Measurements from ENCODE around the gene CD68. TPM values are rescaled to one million over a fixed set of nuclear protein-coding genes. Genes with fewer than 3 reads are reported as not detected.
A peak's percentile ranks its signal among the peaks of the same experiment; 100 is the strongest.

Gene CD68
- total RNA-seq, 1 experiment from 2014 or later: 1.8 TPM

DNA sequence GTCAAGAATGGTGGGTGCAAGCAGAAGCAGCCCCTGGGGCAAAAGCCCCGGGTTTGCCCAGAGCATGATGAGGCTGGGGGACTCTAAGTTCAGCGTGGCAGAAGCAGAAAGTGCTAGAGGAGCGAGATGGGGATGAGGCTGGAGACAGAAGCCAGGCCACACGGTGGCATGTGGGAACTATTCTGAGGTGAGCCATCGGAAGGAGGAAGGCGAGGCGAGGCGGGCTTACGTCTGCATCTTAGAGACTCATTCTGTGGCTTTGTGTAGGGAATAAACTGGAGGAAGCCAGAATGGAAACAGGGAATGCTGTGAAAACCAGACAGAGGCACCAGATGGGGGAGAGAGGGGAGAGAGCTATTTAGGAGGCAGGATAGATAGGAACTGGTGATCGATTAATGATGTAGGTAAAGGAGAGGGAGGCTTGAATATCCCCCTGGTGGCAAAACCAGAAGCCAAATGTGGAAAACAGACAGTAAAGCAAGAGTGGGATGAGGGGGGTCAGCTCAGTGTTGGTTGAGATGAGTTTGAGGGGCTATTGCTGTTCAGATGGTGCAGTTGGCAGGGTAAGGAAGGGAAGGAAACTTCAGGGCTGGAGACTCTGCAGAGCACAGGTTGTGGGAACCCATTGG is 24.0 kb upstream of the CD68 start:
- no peak for DNase-seq (ENCODE audit: low spot score)
- no peak overlapping the region for H3K27ac ChIP-seq (ENCODE audit: low read depth, low read length, poor library complexity, severe bottlenecking)
- BruUV-seq (replicated peaks): no TSS peak
- H3K4me3 ChIP-seq (ENCODE audit: low read depth, low read length, poor library complexity, severe bottlenecking): no peak overlapping the region
- TF ChIP-seq, protein P1, sequence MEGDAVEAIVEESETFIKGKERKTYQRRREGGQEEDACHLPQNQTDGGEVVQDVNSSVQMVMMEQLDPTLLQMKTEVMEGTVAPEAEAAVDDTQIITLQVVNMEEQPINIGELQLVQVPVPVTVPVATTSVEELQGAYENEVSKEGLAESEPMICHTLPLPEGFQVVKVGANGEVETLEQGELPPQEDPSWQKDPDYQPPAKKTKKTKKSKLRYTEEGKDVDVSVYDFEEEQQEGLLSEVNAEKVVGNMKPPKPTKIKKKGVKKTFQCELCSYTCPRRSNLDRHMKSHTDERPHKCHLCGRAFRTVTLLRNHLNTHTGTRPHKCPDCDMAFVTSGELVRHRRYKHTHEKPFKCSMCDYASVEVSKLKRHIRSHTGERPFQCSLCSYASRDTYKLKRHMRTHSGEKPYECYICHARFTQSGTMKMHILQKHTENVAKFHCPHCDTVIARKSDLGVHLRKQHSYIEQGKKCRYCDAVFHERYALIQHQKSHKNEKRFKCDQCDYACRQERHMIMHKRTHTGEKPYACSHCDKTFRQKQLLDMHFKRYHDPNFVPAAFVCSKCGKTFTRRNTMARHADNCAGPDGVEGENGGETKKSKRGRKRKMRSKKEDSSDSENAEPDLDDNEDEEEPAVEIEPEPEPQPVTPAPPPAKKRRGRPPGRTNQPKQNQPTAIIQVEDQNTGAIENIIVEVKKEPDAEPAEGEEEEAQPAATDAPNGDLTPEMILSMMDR (conservative IDR thresholded peaks at IDR 0.05; ENCODE audit: low read depth, low read length): no peak
- TF ChIP-seq EZH2 (IDR thresholded peaks at IDR 0.05; ENCODE audit: borderline replicate concordance, low read depth, low read length, poor library complexity, severe bottlenecking): no peak
- H3K36me3 ChIP-seq (ENCODE audit: insufficient read depth, low read length, poor library complexity, severe bottlenecking): no peaks in the 10 kb centered on the region
- intact Hi-C loops (cut with micrococcal nuclease; ENCODE audit: unreplicated experiment): no loop called here
- ChIA-PET CTCF (interaction anchor here (1.0 kb wide), 1 partner anchor 199 kb away, joined by 8 read pairs; no protein-coding TSS in a partner anchor), POLR2A (ENCODE audit: low non-redundant PET) (no interaction called here)
- no peaks in the 10 kb centered on the region for H3K27me3 ChIP-seq (replicated peaks; ENCODE audit: insufficient read depth, low read depth, low read length, poor library complexity)
- H3K9me3 ChIP-seq (ENCODE audit: low read depth, low read length, poor library complexity, severe bottlenecking): no peaks in the 10 kb centered on the region
- peaks cover 18% of the 10 kb centered on the region for H3K4me1 ChIP-seq (ENCODE audit: insufficient read depth, low read length, poor library complexity, severe bottlenecking)

DNA sequence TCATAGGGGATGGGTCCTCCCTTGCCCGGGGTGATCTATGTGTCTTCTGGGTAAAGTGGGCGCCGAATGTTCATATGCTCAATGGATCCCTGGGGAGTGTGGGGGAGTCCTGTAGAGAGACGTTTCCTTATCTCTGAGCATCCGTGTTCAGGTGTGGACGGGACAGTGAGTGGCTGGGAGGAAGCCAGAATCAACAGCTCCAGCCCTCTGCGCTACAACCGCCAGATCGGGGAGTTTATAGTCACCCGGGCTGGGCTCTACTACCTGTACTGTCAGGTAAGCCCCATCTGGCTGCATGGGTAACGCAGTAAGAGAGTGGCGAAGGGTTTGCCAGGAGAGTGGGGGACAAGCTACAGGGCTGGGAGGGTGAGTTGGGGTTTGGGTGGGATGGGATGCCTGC is 22.8 kb upstream of the CD68 start:
- Histone ChIP-seq H3K36me3 (ENCODE audit: insufficient read depth, low read length, poor library complexity, severe bottlenecking) (no peaks in the 10 kb centered on the region), H3K4me1 (ENCODE audit: insufficient read depth, low read length, poor library complexity, severe bottlenecking) (peaks cover 18% of the 10 kb centered on the region), H3K9me3 (ENCODE audit: low read depth, low read length, poor library complexity, severe bottlenecking) (no peaks in the 10 kb centered on the region), H3K4me3 (ENCODE audit: low read depth, low read length, poor library complexity, severe bottlenecking) (no peak overlapping the region), H3K27ac (ENCODE audit: low read depth, low read length, poor library complexity, severe bottlenecking) (no peak overlapping the region), H3K27me3 (replicated peaks; ENCODE audit: insufficient read depth, low read depth, low read length, poor library complexity) (no peaks in the 10 kb centered on the region)
- no peak for TF ChIP-seq EZH2 (IDR thresholded peaks at IDR 0.05; ENCODE audit: borderline replicate concordance, low read depth, low read length, poor library complexity, severe bottlenecking)
- TF ChIP-seq, protein P1 (conservative IDR thresholded peaks at IDR 0.05; ENCODE audit: low read depth, low read length): no peak
- CTCF ChIA-PET: no interaction called here
- POLR2A ChIA-PET (ENCODE audit: low non-redundant PET): no interaction called here
- no peak for DNase-seq (ENCODE audit: low spot score)
- intact Hi-C loops (cut with micrococcal nuclease; ENCODE audit: unreplicated experiment): no loop called here
- no TSS peak for BruUV-seq (replicated peaks)

DNA sequence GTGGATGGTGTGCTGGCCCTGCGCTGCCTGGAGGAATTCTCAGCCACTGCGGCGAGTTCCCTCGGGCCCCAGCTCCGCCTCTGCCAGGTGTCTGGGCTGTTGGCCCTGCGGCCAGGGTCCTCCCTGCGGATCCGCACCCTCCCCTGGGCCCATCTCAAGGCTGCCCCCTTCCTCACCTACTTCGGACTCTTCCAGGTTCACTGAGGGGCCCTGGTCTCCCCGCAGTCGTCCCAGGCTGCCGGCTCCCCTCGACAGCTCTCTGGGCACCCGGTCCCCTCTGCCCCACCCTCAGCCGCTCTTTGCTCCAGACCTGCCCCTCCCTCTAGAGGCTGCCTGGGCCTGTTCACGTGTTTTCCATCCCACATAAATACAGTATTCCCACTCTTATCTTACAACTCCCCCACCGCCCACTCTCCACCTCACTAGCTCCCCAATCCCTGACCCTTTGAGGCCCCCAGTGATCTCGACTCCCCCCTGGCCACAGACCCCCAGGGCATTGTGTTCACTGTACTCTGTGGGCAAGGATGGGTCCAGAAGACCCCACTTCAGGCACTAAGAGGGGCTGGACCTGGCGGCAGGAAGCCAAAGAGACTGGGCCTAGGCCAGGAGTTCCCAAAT is 22.2 kb upstream of the CD68 start:
- H3K4me1 ChIP-seq (ENCODE audit: insufficient read depth, low read length, poor library complexity, severe bottlenecking): peaks cover 19% of the 10 kb centered on the region
- no peaks in the 10 kb centered on the region for H3K9me3 ChIP-seq (ENCODE audit: low read depth, low read length, poor library complexity, severe bottlenecking)
- no peak for DNase-seq (ENCODE audit: low spot score)
- peak overlapping the region; percentile 68 for H3K27ac ChIP-seq (ENCODE audit: low read depth, low read length, poor library complexity, severe bottlenecking)
- intact Hi-C loops (cut with micrococcal nuclease; ENCODE audit: unreplicated experiment): no loop called here
- H3K4me3 ChIP-seq (ENCODE audit: low read depth, low read length, poor library complexity, severe bottlenecking): no peak overlapping the region
- POLR2A ChIA-PET (ENCODE audit: low non-redundant PET): no interaction called here
- no peaks in the 10 kb centered on the region for H3K27me3 ChIP-seq (replicated peaks; ENCODE audit: insufficient read depth, low read depth, low read length, poor library complexity)
- TF ChIP-seq, protein P1 (conservative IDR thresholded peaks at IDR 0.05; ENCODE audit: low read depth, low read length): no peak
- TF ChIP-seq EZH2 (IDR thresholded peaks at IDR 0.05; ENCODE audit: borderline replicate concordance, low read depth, low read length, poor library complexity, severe bottlenecking): no peak
- H3K36me3 ChIP-seq (ENCODE audit: insufficient read depth, low read length, poor library complexity, severe bottlenecking): no peaks in the 10 kb centered on the region
- CTCF ChIA-PET: no interaction called here
- BruUV-seq (replicated peaks): no TSS peak
